A673 (cell line): ENCODE data around the gene OR52E6. TPM values are rescaled to one million over a fixed set of nuclear protein-coding genes. Genes with fewer than 3 reads are reported as not detected.

Source experiments
- BruUV-seq: library from RNA; stranded (reverse); fragments of 400-500 nt; replicated peaks from 2 replicates; lab custom pipeline; 2021; lab: Mats Ljungman, UMichigan
- CTCF ChIA-PET: fragments of 300-600 bp; sonication (Branson Sonifier 250); formaldehyde crosslinking; loops from one replicate; lab custom pipeline; 2022; ENCODE audit warnings: antibody characterized with exemption; lab: Charles Lee
- POLR2A ChIA-PET: fragments of 300-600 bp; sonication (Branson Sonifier 250); formaldehyde crosslinking; loops from one replicate; lab custom pipeline; 2022; ENCODE audit warnings: antibody characterized with exemption; ENCODE audit not compliant: low non-redundant PET; lab: Charles Lee
- DNase-seq: peaks from one replicate; pipeline ENCODE4 v3.0.0-alpha.2; 2015; ENCODE audit warnings: low spot score
- H3K27ac ChIP-seq: fragments of 200-600 bp; sonication (generic); 2 replicates; pipeline ENCODE4 v1.5.1; 2016; ENCODE audit warnings: mixed run types, low read depth, mild to moderate bottlenecking, mixed read lengths, antibody characterized with exemption, low read length; ENCODE audit not compliant: poor library complexity, severe bottlenecking
- H3K27me3 ChIP-seq: fragments of 200-600 bp; sonication (generic); replicated peaks from 2 replicates; pipeline ENCODE4 v1.6.1; 2017; ENCODE audit warnings: mixed run types, low read depth, mild to moderate bottlenecking, mixed read lengths, antibody characterized with exemption, low read length; ENCODE audit not compliant: insufficient read depth, poor library complexity
- H3K36me3 ChIP-seq: fragments of 200-600 bp; sonication (generic); 2 replicates; pipeline ENCODE4 v1.6.1; 2016; ENCODE audit warnings: mixed run types, mild to moderate bottlenecking, mixed read lengths, antibody characterized with exemption, low read length; ENCODE audit not compliant: insufficient read depth, poor library complexity, severe bottlenecking
- H3K4me1 ChIP-seq: fragments of 200-600 bp; sonication (generic); 2 replicates; pipeline ENCODE4 v1.6.1; 2017; ENCODE audit warnings: mixed run types, mild to moderate bottlenecking, mixed read lengths, antibody characterized with exemption, low read length; ENCODE audit not compliant: insufficient read depth, poor library complexity, severe bottlenecking
- H3K4me3 ChIP-seq: fragments of 200-600 bp; sonication (generic); 2 replicates; pipeline ENCODE4 v1.5.1; 2016; ENCODE audit warnings: low read depth, mixed run types, mild to moderate bottlenecking, mixed read lengths, low read length; ENCODE audit not compliant: poor library complexity, severe bottlenecking
- H3K9me3 ChIP-seq: fragments of 200-600 bp; sonication (generic); 2 replicates; pipeline ENCODE4 v1.6.1; 2016; ENCODE audit warnings: mixed run types, low read depth, mild to moderate bottlenecking, mixed read lengths, antibody characterized with exemption, low read length; ENCODE audit not compliant: poor library complexity, severe bottlenecking
- EZH2 ChIP-seq: fragments of 200-600 bp; sonication (generic); IDR thresholded peaks from 2 replicates; pipeline ENCODE4 v1.6.1; 2017; ENCODE audit warnings: borderline replicate concordance, low read depth, mild to moderate bottlenecking, mixed read lengths, antibody characterized with exemption, low read length; ENCODE audit not compliant: poor library complexity, severe bottlenecking
- intact Hi-C: fragments of 100-400 bp; cut with micrococcal nuclease; formaldehyde crosslinking; loops from one replicate; pipeline ENCODE4 v1.10.0; 2022; ENCODE audit not compliant: unreplicated experiment
- total RNA-seq: library from RNA; stranded (reverse); gene quantifications from 2 replicates; pipeline ENCODE4 v1.2.3, GENCODE V29; 2021
- TF ChIP-seq, protein P1 (sequence below): fragments of 300-800, 200-600 bp; sonication (generic); conservative IDR thresholded peaks from 2 replicates; pipeline ENCODE4 v1.5.1; 2017; ENCODE audit warnings: low read depth, mild to moderate bottlenecking, antibody characterized with exemption, low read length, moderate library complexity, mixed read lengths

Gene OR52E6
- total RNA-seq, 1 experiment from 2014 or later: not detected

DNA sequence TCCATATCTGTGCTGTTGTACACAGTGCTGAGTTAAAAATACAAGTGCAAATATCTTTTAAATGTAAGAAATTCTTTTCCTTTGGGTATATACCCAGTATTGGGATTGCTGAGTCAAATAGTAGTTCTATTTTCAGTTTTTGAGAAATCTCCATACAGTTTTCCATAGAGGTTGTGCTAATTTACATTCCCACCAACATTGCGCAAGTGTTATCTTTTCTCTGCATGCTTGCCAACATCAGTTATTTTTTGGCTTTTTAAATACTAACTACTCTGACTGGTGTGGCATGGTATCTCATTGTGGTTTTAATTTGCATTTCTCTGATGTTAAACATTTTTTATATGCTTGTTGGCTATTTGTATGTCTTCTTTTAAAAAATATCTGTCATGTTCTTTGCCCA lies 9.3 kb upstream of the OR52E6 start:
- TF ChIP-seq, protein P1, sequence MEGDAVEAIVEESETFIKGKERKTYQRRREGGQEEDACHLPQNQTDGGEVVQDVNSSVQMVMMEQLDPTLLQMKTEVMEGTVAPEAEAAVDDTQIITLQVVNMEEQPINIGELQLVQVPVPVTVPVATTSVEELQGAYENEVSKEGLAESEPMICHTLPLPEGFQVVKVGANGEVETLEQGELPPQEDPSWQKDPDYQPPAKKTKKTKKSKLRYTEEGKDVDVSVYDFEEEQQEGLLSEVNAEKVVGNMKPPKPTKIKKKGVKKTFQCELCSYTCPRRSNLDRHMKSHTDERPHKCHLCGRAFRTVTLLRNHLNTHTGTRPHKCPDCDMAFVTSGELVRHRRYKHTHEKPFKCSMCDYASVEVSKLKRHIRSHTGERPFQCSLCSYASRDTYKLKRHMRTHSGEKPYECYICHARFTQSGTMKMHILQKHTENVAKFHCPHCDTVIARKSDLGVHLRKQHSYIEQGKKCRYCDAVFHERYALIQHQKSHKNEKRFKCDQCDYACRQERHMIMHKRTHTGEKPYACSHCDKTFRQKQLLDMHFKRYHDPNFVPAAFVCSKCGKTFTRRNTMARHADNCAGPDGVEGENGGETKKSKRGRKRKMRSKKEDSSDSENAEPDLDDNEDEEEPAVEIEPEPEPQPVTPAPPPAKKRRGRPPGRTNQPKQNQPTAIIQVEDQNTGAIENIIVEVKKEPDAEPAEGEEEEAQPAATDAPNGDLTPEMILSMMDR: no peak
- TF ChIP-seq EZH2: no peak
- no peaks in the 10 kb centered on the region for H3K4me1 ChIP-seq
- ChIA-PET POLR2A (no interaction called here), CTCF (no interaction called here)
- DNase-seq: no peak
- intact Hi-C loops: no loop called here
- no TSS peak for BruUV-seq
- no peak overlapping the region for H3K27ac ChIP-seq
- no peak overlapping the region for H3K4me3 ChIP-seq
- no peaks in the 10 kb centered on the region for H3K9me3 ChIP-seq
- H3K27me3 ChIP-seq: no peaks in the 10 kb centered on the region
- no peaks in the 10 kb centered on the region for H3K36me3 ChIP-seq

DNA sequence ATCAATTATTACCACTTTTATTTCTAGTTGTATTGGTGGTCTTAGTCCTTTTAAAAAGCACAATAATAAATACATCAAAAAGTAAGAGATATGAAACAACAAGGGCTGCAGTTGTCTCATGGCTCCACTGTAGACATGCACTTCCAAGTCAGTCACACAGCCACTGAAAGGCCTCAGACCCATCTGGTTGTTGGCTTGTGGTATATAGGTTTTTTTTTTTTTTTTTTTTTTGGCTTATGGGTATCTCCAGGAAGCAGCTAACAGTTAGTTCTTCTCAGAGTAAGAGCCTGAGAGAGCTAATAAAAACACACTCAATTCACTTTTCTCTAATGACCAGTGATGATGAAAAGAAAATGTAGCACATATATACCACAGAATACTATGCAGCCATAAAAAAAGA lies 6.0 kb upstream of the OR52E6 start:
- Histone ChIP-seq H3K9me3 (no peaks in the 10 kb centered on the region), H3K36me3 (no peaks in the 10 kb centered on the region), H3K27ac (no peak overlapping the region), H3K4me3 (no peak overlapping the region), H3K4me1 (no peaks in the 10 kb centered on the region), H3K27me3 (no peaks in the 10 kb centered on the region)
- no TSS peak for BruUV-seq
- POLR2A ChIA-PET: no interaction called here
- intact Hi-C loops: no loop called here
- DNase-seq: no peak
- no peak for TF ChIP-seq EZH2
- TF ChIP-seq, protein P1: no peak
- CTCF ChIA-PET: no interaction called here

DNA sequence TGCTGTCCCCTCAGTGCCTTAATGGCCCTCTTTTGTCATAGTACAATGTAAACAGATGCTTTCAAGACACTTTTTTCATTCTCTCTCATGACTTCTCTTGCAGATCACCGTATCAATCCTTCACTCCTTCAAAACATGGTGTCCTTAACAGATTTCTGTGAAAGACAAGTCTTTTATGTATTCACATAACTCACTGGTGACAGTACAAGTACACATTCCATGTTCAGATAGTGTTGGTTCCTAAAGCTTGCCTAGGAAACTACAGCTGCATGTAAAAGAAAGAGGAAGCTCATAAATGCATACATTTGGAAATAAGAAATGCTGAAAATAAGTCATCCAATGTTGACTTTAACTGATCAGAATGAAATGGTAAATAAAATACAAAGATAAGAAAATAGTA lies 5.0 kb upstream of the OR52E6 start:
- Histone ChIP-seq H3K27me3 (no peaks in the 10 kb centered on the region), H3K4me1 (no peaks in the 10 kb centered on the region), H3K9me3 (no peaks in the 10 kb centered on the region), H3K36me3 (no peaks in the 10 kb centered on the region), H3K4me3 (no peak overlapping the region), H3K27ac (no peak overlapping the region)
- BruUV-seq: no TSS peak
- DNase-seq: no peak
- CTCF ChIA-PET: no interaction called here
- POLR2A ChIA-PET: no interaction called here
- TF ChIP-seq, protein P1: no peak
- no peak for TF ChIP-seq EZH2
- intact Hi-C loops: no loop called here
